GM19035 (cell line): ENCODE results near the gene DNAAF9.

ENCODE experiments used
- ATAC-seq: cut with Tn5 transposase; IDR thresholded peaks from one replicate; pipeline ENCODE4 v1.9.1; 2021; ENCODE audit not compliant: unreplicated experiment

The DNAAF9 gene

DNA sequence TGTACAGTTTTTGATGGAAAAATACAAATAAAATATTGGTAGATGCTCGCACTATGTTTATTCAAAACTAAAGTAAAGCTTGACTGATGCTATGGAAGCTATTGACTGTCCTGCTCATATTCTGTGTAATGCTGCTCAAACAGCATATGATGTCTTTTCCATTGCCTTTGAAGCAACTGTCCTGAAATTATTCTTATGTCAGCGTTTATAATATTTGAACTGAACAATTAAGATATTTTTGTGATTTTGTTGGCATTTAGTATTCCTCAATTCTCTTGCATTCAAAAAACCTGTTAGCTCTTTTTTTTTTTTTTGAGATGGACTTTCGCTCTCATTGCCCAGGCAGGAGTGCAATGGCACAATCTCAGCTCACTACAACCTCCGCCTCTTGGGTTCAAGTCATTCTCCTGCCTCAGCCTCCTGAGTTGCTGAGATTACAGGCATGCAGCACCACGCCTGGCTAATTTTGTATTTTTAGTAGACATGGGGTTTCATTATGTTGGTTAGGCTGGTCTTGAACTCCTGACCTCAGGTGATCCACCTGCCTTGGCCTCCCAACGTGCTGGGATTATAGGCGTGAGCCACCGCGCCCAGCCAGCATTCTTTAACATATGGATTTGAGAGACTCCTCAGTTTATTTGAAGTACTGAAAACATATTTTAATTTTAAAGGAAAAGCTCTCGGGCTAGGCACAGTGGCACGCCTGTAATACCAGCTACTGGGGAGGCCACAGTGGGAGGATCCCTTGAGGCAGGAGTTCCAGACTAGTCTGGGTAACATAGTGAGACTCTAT is 5.3 kb upstream of the DNAAF9 start:
- ATAC-seq: no peak

DNA sequence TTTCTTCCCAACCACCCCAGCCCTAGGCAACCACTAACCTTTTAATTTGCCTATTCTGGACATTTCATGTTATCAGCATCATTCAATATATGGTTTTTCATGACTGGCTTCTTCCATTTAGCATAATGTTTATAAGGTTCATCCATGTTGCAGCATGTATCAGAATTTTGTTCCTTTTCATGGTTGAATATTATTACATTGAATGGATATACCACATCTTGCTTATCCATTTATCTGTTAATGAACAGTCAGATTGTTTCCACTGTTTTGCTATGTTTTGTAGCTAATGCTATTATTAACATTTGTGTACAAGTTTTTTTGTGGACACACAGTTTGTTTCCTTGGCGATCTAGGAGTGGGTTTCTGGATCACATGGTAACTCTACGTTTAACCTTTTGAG is 3.0 kb upstream of the DNAAF9 start:
- ATAC-seq: no peak

GRCh38 chr20:3409417-3409816 is 1.9 kb upstream of the DNAAF9 start:
- ATAC-seq: no peak

DNA sequence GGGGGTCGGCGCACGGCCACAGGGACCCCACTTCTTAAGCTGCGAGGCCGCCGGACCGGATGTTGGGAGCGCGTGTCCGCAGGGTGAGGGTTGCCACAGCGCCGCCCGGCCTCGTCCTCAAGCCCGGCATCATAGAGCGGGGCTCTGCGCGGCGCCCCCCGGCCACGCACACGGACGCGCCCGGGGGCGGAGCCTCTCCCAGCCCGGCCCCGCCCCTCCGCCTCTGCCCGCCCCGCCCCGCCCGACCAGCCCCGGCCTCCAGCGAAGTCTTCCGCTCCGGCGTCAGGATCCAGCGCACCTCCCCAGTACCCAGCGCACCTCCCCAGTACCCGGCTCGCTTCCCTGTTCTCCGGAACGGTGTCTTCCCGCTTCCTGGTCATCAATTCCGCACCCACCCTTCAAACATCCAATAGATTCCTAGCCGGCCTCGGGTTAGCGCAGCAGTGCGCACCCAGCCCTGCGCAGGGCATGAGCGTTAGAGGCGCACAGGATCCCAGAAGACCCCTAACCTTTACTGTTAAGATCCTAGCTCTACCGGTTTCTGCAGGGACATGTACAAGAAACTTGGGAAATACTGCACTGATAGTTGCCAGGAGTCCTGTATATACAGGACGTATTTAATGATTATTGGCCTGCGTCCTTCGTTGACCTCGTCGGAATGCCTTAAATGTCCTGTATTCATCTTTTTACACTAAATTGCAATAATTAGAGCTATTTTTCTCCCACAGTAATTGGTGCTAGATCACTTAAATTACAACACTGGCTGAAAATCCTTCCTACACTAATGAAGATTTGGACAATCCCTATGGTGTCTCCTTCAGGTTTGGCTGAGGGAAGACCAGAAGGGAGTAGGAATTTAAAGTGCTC is 535 bp upstream of the DNAAF9 start:
- peak; percentile 57 for ATAC-seq

GRCh38 chr20:3406481-3407039 is 909 bp downstream of the DNAAF9 start:
- no peak for ATAC-seq

- no peak for ATAC-seq
Measured at GRCh38 chr20:3405696-3406358, 1.6 kb downstream of the DNAAF9 start.

- ATAC-seq: no peak
Measured at GRCh38 chr20:3405139-3405538, 2.3 kb downstream of the DNAAF9 start.

DNA sequence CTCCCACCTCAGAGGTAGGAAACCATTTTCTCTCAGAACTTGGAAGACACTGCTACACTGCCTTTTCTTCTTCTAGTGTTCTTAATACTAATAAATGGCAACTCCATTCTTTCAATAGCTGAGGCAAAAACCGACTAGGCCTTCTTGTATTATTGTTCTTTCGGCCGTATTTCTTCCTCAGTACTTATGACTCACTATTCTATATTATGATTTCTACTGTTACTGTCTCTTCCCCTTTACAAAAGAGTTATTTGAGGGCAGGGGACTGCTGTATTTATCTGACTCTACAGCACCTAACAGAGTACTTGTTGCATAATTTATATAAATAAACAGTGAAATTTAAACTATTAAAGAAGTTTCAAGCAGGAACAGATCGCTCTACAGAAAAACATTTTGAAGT is 3.1 kb downstream of the DNAAF9 start:
- no peak for ATAC-seq

DNA sequence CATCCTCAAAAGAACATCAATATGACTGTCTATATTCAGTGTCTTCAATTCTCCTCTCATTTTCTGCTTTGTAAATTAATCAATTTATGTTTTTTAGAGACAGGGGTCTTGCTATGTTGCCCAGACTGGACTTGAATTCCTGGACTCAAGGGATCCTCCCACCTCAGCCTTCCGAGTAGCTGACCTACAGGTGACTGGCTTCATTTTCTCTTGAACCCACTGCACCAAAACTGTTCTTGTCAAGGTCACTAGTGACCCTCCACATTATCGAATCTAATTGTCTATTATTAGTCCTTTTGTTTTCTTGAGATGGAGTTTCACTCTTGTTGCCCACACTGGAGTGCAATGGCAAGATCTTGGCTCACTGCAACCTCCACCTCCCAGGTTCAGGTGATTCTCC is 3.7 kb downstream of the DNAAF9 start:
- ATAC-seq: no peak

DNA sequence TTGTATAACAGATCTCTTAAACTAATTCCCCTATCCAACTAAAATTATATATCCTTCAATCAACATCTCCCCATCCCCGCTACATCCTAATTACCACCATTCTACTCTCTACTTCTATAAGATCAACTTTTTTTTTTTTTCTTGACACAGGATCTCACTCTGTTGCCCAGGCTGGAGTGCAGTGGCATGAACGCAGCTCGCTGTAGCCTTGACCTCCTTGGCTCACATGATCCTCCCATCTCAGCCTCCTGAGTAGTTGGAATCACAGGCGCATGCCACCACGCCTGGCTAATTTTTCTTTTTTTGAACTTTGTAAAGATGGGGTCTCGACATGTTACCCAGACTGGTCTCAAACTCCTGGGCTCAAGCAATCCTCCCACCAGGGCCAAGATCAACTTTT is 5.0 kb downstream of the DNAAF9 start:
- no peak for ATAC-seq

GRCh38 chr20:3400260-3401155 is 7.0 kb downstream of the DNAAF9 start:
- ATAC-seq: no peak

DNA sequence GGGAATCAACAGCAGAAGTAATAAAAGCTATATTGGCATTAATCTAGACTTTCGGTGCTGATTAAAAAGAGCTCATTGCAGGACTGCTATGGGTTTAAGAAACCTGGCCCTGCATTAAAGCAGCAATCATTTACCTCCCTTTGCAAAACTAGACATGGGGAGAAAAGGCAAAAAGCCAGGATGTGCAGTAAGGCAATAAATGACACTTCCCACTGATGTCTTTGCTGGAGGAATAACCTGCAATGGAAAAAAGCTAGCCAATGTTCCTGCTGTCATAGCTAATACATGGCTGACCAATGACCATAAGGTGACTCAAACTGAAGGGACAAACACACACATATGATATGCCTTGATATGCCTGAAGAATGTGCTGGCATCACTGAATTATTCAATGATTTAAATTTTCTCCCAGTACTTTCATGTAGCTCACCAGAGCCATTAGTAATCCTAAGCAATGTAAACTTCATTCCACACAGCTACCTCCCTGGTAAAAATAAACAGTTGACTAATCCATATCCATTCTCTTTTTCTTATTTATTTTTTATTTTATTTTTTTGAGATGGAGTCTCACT is 8.7 kb downstream of the DNAAF9 start:
- no peak for ATAC-seq

GRCh38 chr20:3396492-3396891 is 11.0 kb downstream of the DNAAF9 start:
- ATAC-seq: no peak

- ATAC-seq: no peak
Measured at GRCh38 chr20:3392756-3393155, 14.7 kb downstream of the DNAAF9 start.

GRCh38 chr20:3390759-3391425 is 16.6 kb downstream of the DNAAF9 start:
- ATAC-seq: no peak

DNA sequence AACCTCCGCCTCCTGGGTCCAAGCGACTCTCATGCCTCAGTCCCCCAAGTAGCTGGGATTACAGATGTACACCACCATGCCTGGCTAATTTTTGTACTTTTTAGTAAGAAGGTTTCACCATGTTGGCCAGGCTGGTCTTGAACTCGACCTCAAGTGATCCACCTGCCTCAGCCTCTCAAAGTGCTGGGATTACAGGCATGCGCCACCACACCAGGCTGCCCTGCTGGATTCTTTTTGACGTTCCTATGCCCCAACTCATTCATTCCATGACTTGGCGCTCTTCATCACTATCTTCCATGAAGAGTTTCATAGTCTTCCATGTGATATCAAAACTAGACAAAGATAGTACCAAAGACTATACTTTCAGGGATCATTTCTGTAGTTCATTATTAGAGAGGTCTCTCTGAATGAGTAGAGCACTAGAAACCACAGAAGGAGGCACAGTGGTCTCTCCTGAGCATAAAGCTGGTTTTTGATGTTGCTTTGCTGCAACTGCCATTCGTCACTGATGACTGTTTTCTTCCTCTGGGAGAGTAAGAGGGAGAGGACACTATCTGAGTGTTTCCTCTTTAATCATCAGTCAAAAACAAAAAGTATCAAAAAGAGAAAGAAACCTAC is 23.5 kb downstream of the DNAAF9 start:
- ATAC-seq: no peak

GRCh38 chr20:3382836-3383235 is 24.6 kb downstream of the DNAAF9 start:
- ATAC-seq: no peak

- ATAC-seq: no peak
Measured at GRCh38 chr20:3380228-3381070, 27.0 kb downstream of the DNAAF9 start.
